Measurements from ENCODE around the gene GABRD. TPM values are rescaled to one million over a fixed set of nuclear protein-coding genes. Genes with fewer than 3 reads are reported as not detected.
A peak's percentile ranks its signal among the peaks of the same experiment; 100 is the strongest.
"Not testable (repeated sequence)": the region's sequence is repeated elsewhere in the genome, so short reads cannot be mapped to it uniquely, and the experiment has no call there.

The GABRD gene
- total RNA-seq: 0.36 TPM

- peak; percentile 8 for ATAC-seq
Observed at GRCh38 chr1:2019172-2019543, at the start of gene GABRD. Gene GABRD (plus strand): TSS chr1:2019345. CDS start chr1:2019424, 79 bp downstream.

GRCh38 chr1:1969505-1969900 lies 49.6 kb upstream of the GABRD start:
- no peak for ATAC-seq

GRCh38 chr1:1969953-1970716 lies 49.0 kb upstream of the GABRD start:
- ATAC-seq: no peak

- no peak for ATAC-seq
Observed at GRCh38 chr1:1971017-1971416, 48.1 kb upstream of the GABRD start.

- ATAC-seq: no peak
Observed at GRCh38 chr1:1971688-1972087, 47.5 kb upstream of the GABRD start.

GRCh38 chr1:1972976-1973715 lies 46.0 kb upstream of the GABRD start:
- ATAC-seq: no peak

GRCh38 chr1:1973716-1974642 lies 45.2 kb upstream of the GABRD start:
- no peak for ATAC-seq

- ATAC-seq: no peak
Observed at GRCh38 chr1:1974834-1975233, 44.3 kb upstream of the GABRD start.

GRCh38 chr1:1975535-1975934 lies 43.6 kb upstream of the GABRD start:
- no peak for ATAC-seq

GRCh38 chr1:1976031-1976430 lies 43.1 kb upstream of the GABRD start:
- ATAC-seq: no peak

- ATAC-seq: no peak
Observed at GRCh38 chr1:1978108-1978507, 41.0 kb upstream of the GABRD start.

GRCh38 chr1:1978690-1979481 lies 40.3 kb upstream of the GABRD start:
- not testable (repeated sequence) for ATAC-seq

GRCh38 chr1:1979482-1980165 lies 39.5 kb upstream of the GABRD start:
- no peak for ATAC-seq

- ATAC-seq: no peak
Observed at GRCh38 chr1:1980467-1981141, 38.5 kb upstream of the GABRD start.

GRCh38 chr1:1981142-1981500 lies 38.0 kb upstream of the GABRD start:
- ATAC-seq: no peak

- not testable (repeated sequence) for ATAC-seq
Observed at GRCh38 chr1:1981631-1982327, 37.4 kb upstream of the GABRD start.

GRCh38 chr1:1982379-1983232 lies 36.5 kb upstream of the GABRD start:
- no peak for ATAC-seq

GRCh38 chr1:1984560-1985070 lies 34.5 kb upstream of the GABRD start:
- ATAC-seq: no peak

Measured in esophagus mucosa (tissue), 1 donor.